SU-DHL-6 (cell line): ENCODE results near the gene SEMA3B.

Experiments used
- H2AFZ ChIP-seq: fragments of 200-600 bp; sonication (generic); 2 replicates; pipeline ENCODE4 v1.6.1; 2014; ENCODE audit warnings: low read depth, mild to moderate bottlenecking, moderate library complexity, mixed read lengths, antibody characterized with exemption, low read length; ENCODE audit not compliant: severe bottlenecking
- H3F3A ChIP-seq: fragments of 200-600 bp; shearing (Covaris generic); 2 replicates; pipeline ENCODE4 v1.6.0; 2016; ENCODE audit warnings: antibody characterized with exemption, mild to moderate bottlenecking; ENCODE audit not compliant: insufficient read depth
- H3K27ac ChIP-seq: fragments of 200-600 bp; sonication (generic); 2 replicates; pipeline ENCODE4 v1.5.1; 2016; ENCODE audit warnings: low read depth, mild to moderate bottlenecking, low read length, moderate library complexity, mixed read lengths
- H3K27me3 ChIP-seq: fragments of 200-600 bp; sonication (generic), shearing (Covaris generic); 2 replicates; pipeline ENCODE4 v1.6.0; 2014; ENCODE audit warnings: mild to moderate bottlenecking, low read length
- H3K36me3 ChIP-seq: fragments of 200-600 bp; sonication (generic); 2 replicates; pipeline ENCODE4 v1.6.1; 2014; ENCODE audit warnings: mild to moderate bottlenecking, low read length, mixed read lengths
- H3K4me2 ChIP-seq: fragments of 300-600, 200-600 bp; shearing (Covaris generic), sonication (generic); 2 replicates; pipeline ENCODE4 v1.6.0; 2014; ENCODE audit warnings: low read length, low read depth, mild to moderate bottlenecking; ENCODE audit not compliant: poor library complexity, severe bottlenecking
- H3K4me3 ChIP-seq: fragments of 200-600 bp; sonication (generic); 2 replicates; pipeline ENCODE4 v1.5.1; 2014; ENCODE audit warnings: antibody characterized with exemption, low read length, mild to moderate bottlenecking, mixed read lengths; ENCODE audit not compliant: insufficient read depth, poor library complexity, severe bottlenecking
- H3K79me2 ChIP-seq: fragments of 200-600 bp; sonication (generic); 2 replicates; pipeline ENCODE4 v1.6.1; 2014; ENCODE audit warnings: mild to moderate bottlenecking, low read length, moderate library complexity; ENCODE audit not compliant: insufficient read depth
- H3K9ac ChIP-seq: fragments of 200-600 bp; sonication (generic); 2 replicates; pipeline ENCODE4 v1.7.0; 2014; ENCODE audit warnings: mild to moderate bottlenecking, low read length
- H3K9me2 ChIP-seq: fragments of 200-600 bp; sonication (generic); replicated peaks from 2 replicates; pipeline ENCODE4 v1.6.1; 2014; ENCODE audit warnings: low read length; ENCODE audit not compliant: insufficient read depth
- H3K9me3 ChIP-seq: fragments of 200-600 bp; sonication (generic); 2 replicates; pipeline ENCODE4 v1.6.1; 2014; ENCODE audit warnings: low read length, mixed read lengths; ENCODE audit not compliant: insufficient read depth
- H4K20me1 ChIP-seq: fragments of 200-600 bp; sonication (generic); 2 replicates; pipeline ENCODE4 v1.6.1; 2014; ENCODE audit warnings: low read depth, mild to moderate bottlenecking, antibody characterized with exemption, low read length, moderate library complexity, mixed read lengths
- CTCF ChIP-seq: fragments of 200-600 bp; sonication (generic); IDR thresholded peaks from one replicate; pipeline ENCODE4 v1.5.1; 2017; ENCODE audit warnings: antibody characterized with exemption, mild to moderate bottlenecking, low read length, moderate library complexity; ENCODE audit not compliant: insufficient read depth, poor library complexity, severe bottlenecking
- EZH2phosphoT487 ChIP-seq: fragments of 200-600 bp; sonication (generic), shearing (Covaris generic); conservative IDR thresholded peaks from 2 replicates; pipeline ENCODE4 v1.6.1; 2018; ENCODE audit warnings: mild to moderate bottlenecking, antibody characterized with exemption, low read length, moderate library complexity, mixed read lengths

The SEMA3B gene

GRCh38 chr3:50286322-50287227, 17.6 kb downstream of the SEMA3B start:
- TF ChIP-seq EZH2phosphoT487 (no peak), CTCF (no peak)
- Histone ChIP-seq H2AFZ (no peak overlapping the region), H3K27me3 (no peaks in the 10 kb centered on the region), H3K4me2 (no peak overlapping the region), H3K36me3 (no peaks in the 10 kb centered on the region; the same call in 1 of the 2 replicates), H3K27ac (no peak overlapping the region), H3F3A (no peaks in the 10 kb centered on the region), H4K20me1 (no peaks in the 10 kb centered on the region), H3K9ac (no peak overlapping the region), H3K4me3 (no peak overlapping the region), H3K79me2 (peaks cover 16% of the 10 kb centered on the region), H3K9me3 (no peaks in the 10 kb centered on the region), H3K9me2 (no peaks in the 10 kb centered on the region)

- Histone ChIP-seq H3K36me3 (no peaks in the 10 kb centered on the region; the same call in 1 of the 2 replicates), H3K79me2 (peaks cover 22% of the 10 kb centered on the region), H3K27me3 (no peaks in the 10 kb centered on the region), H3K9ac (no peak overlapping the region), H3K9me3 (no peaks in the 10 kb centered on the region), H3K4me2 (no peak overlapping the region), H4K20me1 (no peaks in the 10 kb centered on the region), H3F3A (no peaks in the 10 kb centered on the region), H3K4me3 (no peak overlapping the region), H3K27ac (no peak overlapping the region), H3K9me2 (no peaks in the 10 kb centered on the region), H2AFZ (no peak overlapping the region)
- no peak for TF ChIP-seq CTCF
- TF ChIP-seq EZH2phosphoT487 = no peak
Observed at GRCh38 chr3:50287262-50287661, 18.3 kb downstream of the SEMA3B start.

- Histone ChIP-seq H2AFZ (no peak overlapping the region), H3K79me2 (peaks cover 22% of the 10 kb centered on the region), H3K9me3 (no peaks in the 10 kb centered on the region), H3K4me2 (no peak overlapping the region), H3K4me3 (no peak overlapping the region), H3F3A (no peaks in the 10 kb centered on the region), H3K36me3 (no peaks in the 10 kb centered on the region; the same call in 1 of the 2 replicates), H3K9ac (no peak overlapping the region), H4K20me1 (no peaks in the 10 kb centered on the region), H3K27ac (no peak overlapping the region), H3K9me2 (no peaks in the 10 kb centered on the region), H3K27me3 (no peaks in the 10 kb centered on the region)
- TF ChIP-seq CTCF (no peak), EZH2phosphoT487 (no peak)
Observed at GRCh38 chr3:50288387-50289007, 19.6 kb downstream of the SEMA3B start.
